Adrenal gland (tissue), 19 donors: Measurements from ENCODE around the gene XYLT1. TPM values are rescaled to one million over a fixed set of nuclear protein-coding genes. Genes with fewer than 3 reads are reported as not detected.

Source experiments
- DNase-seq, 7 donors: peaks; one replicate each; pipeline ENCODE4 v3.0.0-alpha.2; 2019 to 2020
- H3K27ac ChIP-seq, 5 donors: fragments of 200-600 bp; sonication (generic) in 4 of 5; 1 replicate in 3 of 5; 2 replicates in 2 of 5; pipeline versions ENCODE4 v1.5.1 to v1.8.0; 2016 to 2020; ENCODE audit warnings: mild to moderate bottlenecking in 1 of 5
- H3K27me3 ChIP-seq: fragments of 200-600 bp; 2 replicates; pipeline ENCODE4 v1.8.0; 2021
- H3K36me3 ChIP-seq, 2 donors: fragments of 200-600 bp; replicated peaks in 1 of 2; 1 replicate in 1 of 2; 2 replicates in 1 of 2; pipeline versions ENCODE4 v1.5.1 to v1.8.0; 2018 to 2022
- H3K4me1 ChIP-seq, 2 donors: fragments of 200-600 bp; replicated peaks in 1 of 2; 1 replicate in 1 of 2; 2 replicates in 1 of 2; pipeline versions ENCODE4 v1.5.1 to v1.8.0; 2018 to 2021
- H3K4me3 ChIP-seq, 4 donors: fragments of 200-600 bp; sonication (generic) in 3 of 4; one replicate each; pipeline ENCODE4 v1.5.1; 2016 to 2018
- H3K9me3 ChIP-seq, 3 donors: fragments of 200-600 bp; sonication (generic) in 1 of 3; replicated peaks in 1 of 3; 1 replicate in 2 of 3; 2 replicates in 1 of 3; pipeline versions ENCODE4 v1.5.1 to v1.8.0; 2016 to 2021
- POLR2A ChIP-seq, 2 donors: fragments of 450-650 bp; IDR thresholded peaks; one replicate each; pipeline ENCODE4 v1.6.1; 2017; ENCODE audit warnings: antibody characterized with exemption in 2 of 2, mild to moderate bottlenecking in 2 of 2, moderate library complexity in 1 of 2
- WGBS, 4 donors: extraction: QIAGEN DNeasy Blood & Tissue Kit in 2 of 4; methylation state at CpG; one replicate each; pipeline versions ENCODE4 v1.1.5 to v1.1.7; 2013 to 2017; 5-methylcytosine and 5-hydroxymethylcytosine counted together
- intact Hi-C, 2 donors: fragments of 100-400 bp; cut with DNase I; formaldehyde crosslinking; loops; one replicate each; pipeline versions ENCODE4 v1.14.1 to v1.15.0; 2022 to 2023
- long read RNA-seq, 10 donors: library from polyadenylated mRNA in 3 of 10; unstranded in 2 of 10; stranded (forward) in 1 of 10; transcript quantifications; one replicate each; pipeline ENCODE4 v2.0.0 and lab custom pipeline, GENCODE V29; 2021 to 2026
- polyA plus RNA-seq, 3 donors: library from polyadenylated mRNA; stranded (reverse); fragments of 200-250 nt in 2 of 3; fragments of 350-450 nt in 1 of 3; fragmentation: Illumina TruSeq in 1 of 3; extraction: RNeasy Lipid Tissue Mini Kit (QIAGEN cat#74804) in 1 of 3; gene quantifications; one replicate each; pipeline ENCODE4 v1.2.3, GENCODE V29; 2013 to 2014
- total RNA-seq, 9 donors: library from RNA; depleted of rRNA in 4 of 9; stranded (reverse); fragments of >200 nt in 4 of 9; fragments of 120-200 nt in 1 of 9; fragmentation: NEBNext Ultra II Directional in 1 of 9; extraction: Animal tissue kit (Norgen Biotek cat#: 25700) in 1 of 9; gene quantifications; one replicate each; pipeline versions ENCODE4 v1.1.0 to v1.2.4, GENCODE V29; 2013 to 2023
- TF ChIP-seq, protein P1 (sequence below), 6 experiments: fragments of 450-650 bp in 4 of 6; fragments of 200-600 bp in 2 of 6; sonication (generic) in 1 of 6; IDR thresholded peaks; 1 replicate in 5 of 6; 2 replicates in 1 of 6; pipeline versions ENCODE4 v1.5.1 to v1.8.0; 2016 to 2021; ENCODE audit warnings: antibody characterized with exemption in 6 of 6, mild to moderate bottlenecking in 2 of 6, moderate library complexity in 1 of 6
- donor health status: healthy with polysubstance abuse.
- donor health status: Bipolar disorder and iron deficiency.
- donor health status: DM: yes; HTN: yes; CAD: no.
- donor health status: DM: no; HTN: no; CAD: no.
- donor health status: DM: no; HTN: no; CAD: no.
- donor health status: DM: yes; HTN: yes; CAD: no.

The XYLT1 gene, protein sequence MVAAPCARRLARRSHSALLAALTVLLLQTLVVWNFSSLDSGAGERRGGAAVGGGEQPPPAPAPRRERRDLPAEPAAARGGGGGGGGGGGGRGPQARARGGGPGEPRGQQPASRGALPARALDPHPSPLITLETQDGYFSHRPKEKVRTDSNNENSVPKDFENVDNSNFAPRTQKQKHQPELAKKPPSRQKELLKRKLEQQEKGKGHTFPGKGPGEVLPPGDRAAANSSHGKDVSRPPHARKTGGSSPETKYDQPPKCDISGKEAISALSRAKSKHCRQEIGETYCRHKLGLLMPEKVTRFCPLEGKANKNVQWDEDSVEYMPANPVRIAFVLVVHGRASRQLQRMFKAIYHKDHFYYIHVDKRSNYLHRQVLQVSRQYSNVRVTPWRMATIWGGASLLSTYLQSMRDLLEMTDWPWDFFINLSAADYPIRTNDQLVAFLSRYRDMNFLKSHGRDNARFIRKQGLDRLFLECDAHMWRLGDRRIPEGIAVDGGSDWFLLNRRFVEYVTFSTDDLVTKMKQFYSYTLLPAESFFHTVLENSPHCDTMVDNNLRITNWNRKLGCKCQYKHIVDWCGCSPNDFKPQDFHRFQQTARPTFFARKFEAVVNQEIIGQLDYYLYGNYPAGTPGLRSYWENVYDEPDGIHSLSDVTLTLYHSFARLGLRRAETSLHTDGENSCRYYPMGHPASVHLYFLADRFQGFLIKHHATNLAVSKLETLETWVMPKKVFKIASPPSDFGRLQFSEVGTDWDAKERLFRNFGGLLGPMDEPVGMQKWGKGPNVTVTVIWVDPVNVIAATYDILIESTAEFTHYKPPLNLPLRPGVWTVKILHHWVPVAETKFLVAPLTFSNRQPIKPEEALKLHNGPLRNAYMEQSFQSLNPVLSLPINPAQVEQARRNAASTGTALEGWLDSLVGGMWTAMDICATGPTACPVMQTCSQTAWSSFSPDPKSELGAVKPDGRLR
- 10 to 100 TPM in 8 of 9 donors, 1 to 10 TPM in 1; 6.6 to 67.6 (median 17.0) TPM for total RNA-seq
- 10 to 100 TPM in 1 of 3 donors, 1 to 10 TPM in 2; 1.3 to 27.7 (median 2.7) TPM for polyA plus RNA-seq
- long read RNA-seq, donor 1, full-length matches to known transcripts: 1 of 1 reads
- long read RNA-seq, donor 1, partial matches to known transcripts: 0 of 1 reads
- long read RNA-seq, donor 1, other reads (novel, unspliced or antisense): 0 of 1 reads
- long read RNA-seq, donor 2: 0 reads
- long read RNA-seq, donor 3, partial matches to known transcripts: 7 of 7 reads
- long read RNA-seq, donor 3, other reads (novel, unspliced or antisense): 0 of 7 reads
- long read RNA-seq, donor 4, partial matches to known transcripts: 0 of 6 reads
- long read RNA-seq, donor 4, other reads (novel, unspliced or antisense): 6 of 6 reads
- long read RNA-seq, donor 5, full-length matches to known transcripts: 1 of 15 reads
- long read RNA-seq, donor 5, partial matches to known transcripts: 4 of 15 reads
- long read RNA-seq, donor 5, other reads (novel, unspliced or antisense): 10 of 15 reads
- long read RNA-seq, donor 6, partial matches to known transcripts: 0 of 1 reads
- long read RNA-seq, donor 6, other reads (novel, unspliced or antisense): 1 of 1 reads
- long read RNA-seq, donor 7, full-length matches to known transcripts: 2 of 2 reads
- long read RNA-seq, donor 7, partial matches to known transcripts: 0 of 2 reads
- long read RNA-seq, donor 7, other reads (novel, unspliced or antisense): 0 of 2 reads
- long read RNA-seq, donor 8: 0 reads
- long read RNA-seq, donor 9, partial matches to known transcripts: 9 of 9 reads
- long read RNA-seq, donor 9, other reads (novel, unspliced or antisense): 0 of 9 reads
- long read RNA-seq, donor 10, full-length matches to known transcripts: 1 of 1 reads
- long read RNA-seq, donor 10, partial matches to known transcripts: 0 of 1 reads
- long read RNA-seq, donor 10, other reads (novel, unspliced or antisense): 0 of 1 reads

DNA sequence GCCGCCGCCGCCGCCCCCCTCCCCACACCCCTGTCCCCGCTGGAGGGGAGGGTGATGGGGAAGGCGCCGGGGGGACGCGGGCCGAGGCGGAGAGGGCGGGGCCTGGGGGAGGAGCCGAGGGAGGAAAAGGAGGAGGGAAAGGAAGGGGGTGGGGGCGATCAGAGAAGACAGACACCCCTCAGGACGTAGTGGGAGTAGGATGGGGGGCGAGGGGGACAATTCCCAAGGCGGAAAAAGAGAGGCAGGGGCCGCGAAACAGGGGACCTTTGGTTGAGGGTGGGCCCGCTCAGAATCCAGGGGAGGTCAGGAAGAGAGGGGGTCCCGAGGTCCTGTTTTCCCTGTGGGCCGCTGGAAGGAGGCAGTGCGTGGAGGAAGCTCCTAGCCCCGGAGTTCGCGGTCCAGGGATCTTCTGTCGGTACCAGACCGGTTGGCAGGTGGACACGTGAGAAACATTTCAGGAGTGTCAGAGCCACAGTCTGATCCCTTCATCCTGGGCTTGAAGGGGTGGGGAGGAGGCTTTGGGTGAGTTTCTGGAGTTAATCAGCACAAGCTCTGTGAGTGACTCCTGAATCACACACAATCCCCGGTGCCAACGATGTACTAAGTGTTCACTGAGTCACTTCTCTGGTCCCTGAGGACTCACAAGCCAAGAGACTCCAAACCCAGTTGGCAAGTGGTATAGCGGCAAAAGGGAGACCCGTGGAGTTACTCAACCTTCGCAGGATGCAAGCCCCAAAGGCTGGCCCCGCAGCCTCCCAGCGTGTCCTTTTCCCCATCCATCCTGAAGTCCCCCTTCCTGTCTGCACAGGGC is at the start of gene XYLT1:
TSS of gene XYLT1 (minus strand) at position 53 of the 811 bp plus-strand sequence. CDS start 164 bp downstream, outside the sequence.
- 5 to 7% (median 6%) methylated on average over 28 to 36 of the region's 36 CpGs for WGBS, 4 donors
- H3K27me3 ChIP-seq: no peaks in the 10 kb centered on the region
- TF ChIP-seq, protein P1, sequence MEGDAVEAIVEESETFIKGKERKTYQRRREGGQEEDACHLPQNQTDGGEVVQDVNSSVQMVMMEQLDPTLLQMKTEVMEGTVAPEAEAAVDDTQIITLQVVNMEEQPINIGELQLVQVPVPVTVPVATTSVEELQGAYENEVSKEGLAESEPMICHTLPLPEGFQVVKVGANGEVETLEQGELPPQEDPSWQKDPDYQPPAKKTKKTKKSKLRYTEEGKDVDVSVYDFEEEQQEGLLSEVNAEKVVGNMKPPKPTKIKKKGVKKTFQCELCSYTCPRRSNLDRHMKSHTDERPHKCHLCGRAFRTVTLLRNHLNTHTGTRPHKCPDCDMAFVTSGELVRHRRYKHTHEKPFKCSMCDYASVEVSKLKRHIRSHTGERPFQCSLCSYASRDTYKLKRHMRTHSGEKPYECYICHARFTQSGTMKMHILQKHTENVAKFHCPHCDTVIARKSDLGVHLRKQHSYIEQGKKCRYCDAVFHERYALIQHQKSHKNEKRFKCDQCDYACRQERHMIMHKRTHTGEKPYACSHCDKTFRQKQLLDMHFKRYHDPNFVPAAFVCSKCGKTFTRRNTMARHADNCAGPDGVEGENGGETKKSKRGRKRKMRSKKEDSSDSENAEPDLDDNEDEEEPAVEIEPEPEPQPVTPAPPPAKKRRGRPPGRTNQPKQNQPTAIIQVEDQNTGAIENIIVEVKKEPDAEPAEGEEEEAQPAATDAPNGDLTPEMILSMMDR (IDR thresholded peaks at IDR 0.05): no peak
- peak in 1 of 2 donors; percentile 72 for TF ChIP-seq POLR2A (IDR thresholded peaks at IDR 0.05)
- H3K36me3 ChIP-seq: no peaks in the 10 kb centered on the region
- DNase-seq: peak; percentile 79 to 94 (median 92)
- peak within 1 kb of the TSS; percentile 33 to 67 (median 46) for H3K4me3 ChIP-seq
- peaks cover 0 to 52% of the 10 kb centered on the region in 2 donors for H3K4me1 ChIP-seq
- H3K27ac ChIP-seq: peak within 1 kb of the TSS; percentile 23 to 94 (median 90)
- intact Hi-C loops: no loop called here
- no peaks in the 10 kb centered on the region for H3K9me3 ChIP-seq

DNA sequence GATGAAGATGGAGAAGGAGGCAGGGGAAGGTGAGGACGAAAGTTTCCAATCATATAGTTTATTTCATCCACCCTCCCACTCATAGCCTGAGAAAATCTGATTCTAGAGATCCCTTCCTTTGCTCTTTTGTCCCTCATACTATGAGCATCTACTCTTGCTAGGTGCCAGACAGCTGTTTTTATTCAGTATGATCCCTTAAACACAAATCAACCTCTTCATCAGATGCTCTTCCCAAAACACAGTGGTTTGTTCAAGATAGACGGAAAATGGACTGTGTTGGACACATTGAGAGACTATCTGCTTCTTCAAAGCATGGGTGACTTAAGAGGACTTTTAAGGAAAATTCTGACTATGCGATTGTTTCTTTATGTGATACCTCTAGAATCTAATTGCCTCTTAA is 49.4 kb upstream of the XYLT1 start:
- no peak overlapping the region for H3K4me3 ChIP-seq
- TF ChIP-seq, protein P1 (IDR thresholded peaks at IDR 0.05): no peak
- no peak for TF ChIP-seq POLR2A (IDR thresholded peaks at IDR 0.05)
- no peak for DNase-seq
- peaks cover 4% of the 10 kb centered on the region for H3K27me3 ChIP-seq
- H3K27ac ChIP-seq: no peak overlapping the region
- WGBS, 4 donors: 67 to 74% (median 71%) methylated on average over 3 of the region's 3 CpGs
- no peaks in the 10 kb centered on the region for H3K9me3 ChIP-seq
- intact Hi-C loops: no loop called here
- H3K36me3 ChIP-seq: no peaks in the 10 kb centered on the region
- no peaks in the 10 kb centered on the region for H3K4me1 ChIP-seq
